GM10266 (cell line): ENCODE results near the gene SLC27A1.
"Not testable (repeated sequence)": the region's sequence is repeated elsewhere in the genome, so short reads cannot be mapped to it uniquely, and the experiment has no call there.

Experiments used
- DNase-seq: peaks from one replicate; pipeline ENCODE4 v3.0.0; 2012; ENCODE audit errors: extremely low spot score
- TF ChIP-seq, protein P1 (sequence below): IDR thresholded peaks from 2 replicates; pipeline ENCODE4 v1.5.1; 2012; ENCODE audit warnings: mild to moderate bottlenecking, low read depth; ENCODE audit not compliant: control insufficient read depth, insufficient read depth; ENCODE audit errors: missing control alignments

SLC27A1 gene

GRCh38 chr19:17505223-17505622 lies 34.9 kb downstream of the SLC27A1 start:
- DNase-seq: no peak

GRCh38 chr19:17506745-17507144 lies 36.4 kb downstream of the SLC27A1 start:
- TF ChIP-seq, protein P1, sequence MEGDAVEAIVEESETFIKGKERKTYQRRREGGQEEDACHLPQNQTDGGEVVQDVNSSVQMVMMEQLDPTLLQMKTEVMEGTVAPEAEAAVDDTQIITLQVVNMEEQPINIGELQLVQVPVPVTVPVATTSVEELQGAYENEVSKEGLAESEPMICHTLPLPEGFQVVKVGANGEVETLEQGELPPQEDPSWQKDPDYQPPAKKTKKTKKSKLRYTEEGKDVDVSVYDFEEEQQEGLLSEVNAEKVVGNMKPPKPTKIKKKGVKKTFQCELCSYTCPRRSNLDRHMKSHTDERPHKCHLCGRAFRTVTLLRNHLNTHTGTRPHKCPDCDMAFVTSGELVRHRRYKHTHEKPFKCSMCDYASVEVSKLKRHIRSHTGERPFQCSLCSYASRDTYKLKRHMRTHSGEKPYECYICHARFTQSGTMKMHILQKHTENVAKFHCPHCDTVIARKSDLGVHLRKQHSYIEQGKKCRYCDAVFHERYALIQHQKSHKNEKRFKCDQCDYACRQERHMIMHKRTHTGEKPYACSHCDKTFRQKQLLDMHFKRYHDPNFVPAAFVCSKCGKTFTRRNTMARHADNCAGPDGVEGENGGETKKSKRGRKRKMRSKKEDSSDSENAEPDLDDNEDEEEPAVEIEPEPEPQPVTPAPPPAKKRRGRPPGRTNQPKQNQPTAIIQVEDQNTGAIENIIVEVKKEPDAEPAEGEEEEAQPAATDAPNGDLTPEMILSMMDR: no peak
- no peak for DNase-seq

More at GRCh38 chr19:17505223-17505622, 34.9 kb downstream of the SLC27A1 start:
- TF ChIP-seq, protein P1: no peak

DNA sequence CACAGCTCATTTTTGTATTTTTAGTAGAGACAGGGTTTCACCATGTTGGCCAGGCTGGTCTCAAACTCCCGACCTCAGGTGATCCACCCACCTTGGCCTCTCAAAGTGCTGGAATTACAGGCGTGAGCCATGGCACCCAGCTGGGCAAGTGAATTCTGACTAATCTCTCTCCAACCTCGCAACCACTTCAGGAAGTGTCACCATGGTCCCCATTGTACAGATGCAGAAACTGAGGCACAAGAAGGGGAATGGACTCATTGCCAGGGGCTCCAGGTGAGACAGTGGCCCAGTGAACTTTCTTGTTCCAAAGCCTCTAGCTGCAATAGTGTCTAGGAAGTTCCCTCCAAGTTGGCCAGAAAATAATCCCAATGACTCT lies 38.2 kb downstream of the SLC27A1 start:
- not testable (repeated sequence) for DNase-seq

- TF ChIP-seq, protein P1: no peak
- no peak for DNase-seq
Observed at GRCh38 chr19:17510220-17510993, 40.1 kb downstream of the SLC27A1 start.

GRCh38 chr19:17511724-17512573 lies 41.6 kb downstream of the SLC27A1 start:
- peak; percentile 92 for DNase-seq
- TF ChIP-seq, protein P1: peak; percentile 57

DNA sequence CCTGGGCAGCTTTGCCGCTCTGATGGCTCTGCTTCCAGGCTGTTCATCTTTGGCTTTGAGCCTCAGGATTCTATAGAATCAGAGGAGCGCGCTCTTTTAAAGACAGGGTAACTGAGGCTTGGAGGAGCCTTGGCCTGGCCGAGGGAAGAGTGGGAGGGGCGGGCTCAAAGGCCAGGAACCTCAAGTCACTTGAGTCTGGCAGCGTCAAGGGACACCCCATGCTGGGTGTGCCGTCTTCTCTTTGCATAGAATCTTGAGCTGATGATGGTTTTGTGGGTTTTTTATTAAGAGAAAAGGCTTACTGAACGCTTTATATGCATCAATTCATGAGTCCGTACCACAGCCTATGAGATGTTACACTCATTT lies 42.2 kb downstream of the SLC27A1 start:
- TF ChIP-seq, protein P1: no peak
- DNase-seq: no peak

- TF ChIP-seq, protein P1: no peak
- DNase-seq: no peak
Observed at GRCh38 chr19:17515408-17516149, 45.3 kb downstream of the SLC27A1 start.
